ENCODE measurements around the gene KDM2A. TPM values are rescaled to one million over a fixed set of nuclear protein-coding genes. Genes with fewer than 3 reads are reported as not detected.

KDM2A gene
- total RNA-seq, 1 experiment from 2014 or later, result 50.4 TPM

GRCh38 chr11:67227726-67228125 lies 108.7 kb downstream of the KDM2A start:
- Histone ChIP-seq H3K4me3 (replicated peaks in 1 of 2; ENCODE audit: low read depth in 1 of 2, low read length in 2 of 2) (no peak overlapping the region), H3K27ac (ENCODE audit: low read depth, low read length) (no peak overlapping the region), H3K4me2 (ENCODE audit: low read length) (no peak overlapping the region), H2AFZ (ENCODE audit: low read depth, low read length, poor library complexity, severe bottlenecking) (no peak overlapping the region), H3K9ac (ENCODE audit: low read length) (no peak overlapping the region), H3K4me1 (ENCODE audit: control insufficient read depth in 1 of 2, insufficient read depth in 2 of 2, low read length in 2 of 2) (no peaks in the 10 kb centered on the region), H4K20me1 (ENCODE audit: insufficient read depth) (no peaks in the 10 kb centered on the region), H3K9me2 (ENCODE audit: insufficient read depth) (no peaks in the 10 kb centered on the region), H3K9me3 (ENCODE audit: control insufficient read depth in 1 of 2, insufficient read depth in 1 of 2, low read depth in 1 of 2, low read length in 2 of 2) (no peaks in the 10 kb centered on the region), H3K27me3 (ENCODE audit: insufficient read depth, low read length) (no peaks in the 10 kb centered on the region), H3K79me2 (ENCODE audit: insufficient read depth, low read length) (no peaks in the 10 kb centered on the region), H3K36me3 (ENCODE audit: control insufficient read depth in 1 of 2, insufficient read depth in 2 of 2, low read length in 2 of 2) (peaks cover 11 to 20% of the 10 kb centered on the region in 2 experiments)
- ATAC-seq (no peak), DNase-seq (ENCODE audit: low read depth, low spot score) (no peak)
- TF ChIP-seq YY1 (IDR thresholded peaks at IDR 0.05; ENCODE audit: extremely low read depth, insufficient replicate concordance, low read depth, low read length) (no peak), FOSL1 (IDR thresholded peaks at IDR 0.05; ENCODE audit: low read depth) (no peak), EZH2phosphoT487 (IDR thresholded peaks at IDR 0.05; ENCODE audit: borderline replicate concordance) (no peak), CTCF (IDR thresholded peaks at IDR 0.05 in 2 of 3, conservative IDR thresholded peaks at IDR 0.05 in 1 of 3; ENCODE audit: borderline replicate concordance in 1 of 3, insufficient read depth in 1 of 3, low read depth in 2 of 3, low read length in 2 of 3) (no peak), ZFX (IDR thresholded peaks at IDR 0.05) (no peak), MAX (IDR thresholded peaks at IDR 0.05) (no peak), CBX3 (IDR thresholded peaks at IDR 0.05; ENCODE audit: low read depth) (no peak), EZH2 (IDR thresholded peaks at IDR 0.05) (no peak), SP1 (IDR thresholded peaks at IDR 0.05; ENCODE audit: low read depth) (no peak), CEBPB (IDR thresholded peaks at IDR 0.05; ENCODE audit: low read depth) (no peak), TCF7L2 (IDR thresholded peaks at IDR 0.05; ENCODE audit: borderline replicate concordance, extremely low read depth, insufficient read depth, insufficient read length) (no peak), JUND (IDR thresholded peaks at IDR 0.05) (no peak), ZNF274 (IDR thresholded peaks at IDR 0.05; ENCODE audit: low read depth, low read length) (no peak), EGR1 (IDR thresholded peaks at IDR 0.05; ENCODE audit: low read depth) (no peak), POLR2A (IDR thresholded peaks at IDR 0.05; ENCODE audit: borderline replicate concordance, extremely low read depth, insufficient read depth, insufficient read length) (no peak), ELF1 (IDR thresholded peaks at IDR 0.05; ENCODE audit: borderline replicate concordance, low read depth) (no peak)
- no TSS peak for BruUV-seq (replicated peaks)
- ChIA-PET RAD21 (ENCODE audit: low non-redundant PET in 1 of 2, low total read pairs in 2 of 2, uncharacterized antibody in 2 of 2, unreplicated experiment in 2 of 2) (no interaction called here), CTCF (no interaction called here), POLR2A (no interaction called here)
- intact Hi-C loops (cut with micrococcal nuclease), result no loop called here

All from HCT116 (cell line).